Measurements from ENCODE around the gene FERD3L. TPM values are rescaled to one million over a fixed set of nuclear protein-coding genes. Genes with fewer than 3 reads are reported as not detected.

The FERD3L gene
- total RNA-seq, 1 experiment from 2014 or later = not detected

DNA sequence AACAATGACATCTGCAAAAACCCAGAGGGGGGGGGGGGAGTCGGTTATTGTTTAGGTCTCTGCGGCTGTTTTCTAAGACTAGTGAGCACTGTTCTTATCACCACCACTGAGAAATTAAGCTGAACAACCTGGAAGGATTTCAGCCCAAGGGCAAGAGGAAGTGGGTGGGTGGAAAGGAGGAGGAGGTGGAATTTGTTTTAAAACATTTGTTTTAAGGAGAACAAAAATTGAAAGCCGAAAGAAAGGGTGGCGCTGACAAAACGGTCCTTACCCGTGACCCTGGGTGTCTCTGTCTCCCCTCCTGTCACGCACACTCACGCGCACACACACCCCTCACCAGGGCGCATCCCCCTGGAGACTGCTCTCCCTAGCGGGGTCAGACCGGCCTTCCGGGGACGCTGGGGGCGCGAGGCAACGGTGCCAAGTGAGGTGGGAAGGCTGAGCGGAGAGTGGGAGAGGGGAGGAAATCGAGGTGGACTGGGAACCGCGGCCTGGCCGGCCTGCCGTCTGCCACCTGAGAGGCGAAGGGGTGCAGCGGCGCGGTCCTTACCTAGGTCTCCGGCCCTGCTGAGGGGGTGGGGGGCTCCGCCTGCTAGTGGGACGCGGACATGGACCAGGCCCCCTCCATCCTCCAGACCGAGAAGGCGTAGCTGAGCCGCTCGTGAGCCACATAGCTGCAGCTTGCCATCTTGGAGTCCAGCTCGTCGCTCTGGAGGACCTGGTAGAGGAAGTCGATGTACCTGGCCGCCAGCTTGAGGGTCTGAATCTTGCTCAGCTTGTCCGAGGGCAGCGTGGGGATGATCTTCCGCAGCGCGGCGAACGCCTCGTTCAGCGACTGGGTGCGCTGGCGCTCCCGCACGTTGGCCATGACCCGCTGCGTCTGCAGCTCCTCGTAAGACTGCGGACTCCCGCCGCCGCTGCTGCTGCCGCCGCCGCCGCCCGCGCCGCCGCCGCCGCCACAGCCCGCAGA lies 28.8 kb downstream of the FERD3L start:
- Mint-ChIP-seq H3K36me3 (no peaks in the 10 kb centered on the region), H3K27ac (no peak overlapping the region), H3K4me1 (peaks cover 42% of the 10 kb centered on the region), H3K27me3 (ENCODE audit: low read depth) (peaks cover 95% of the 10 kb centered on the region), H3K4me3 (peak overlapping the region; percentile 66), H3K9me3 (no peaks in the 10 kb centered on the region)
- CTCF ChIA-PET = interaction anchor here (0.6 to 1.2 kb wide), 4 partner anchors 9 to 764 kb away, joined by 3 to 5 read pairs (median 4); no protein-coding TSS in a partner anchor
- DNase-seq (ENCODE audit: low spot score) = peak; percentile 50
- peak; percentile 16 for ATAC-seq
- TF ChIP-seq, protein P1, sequence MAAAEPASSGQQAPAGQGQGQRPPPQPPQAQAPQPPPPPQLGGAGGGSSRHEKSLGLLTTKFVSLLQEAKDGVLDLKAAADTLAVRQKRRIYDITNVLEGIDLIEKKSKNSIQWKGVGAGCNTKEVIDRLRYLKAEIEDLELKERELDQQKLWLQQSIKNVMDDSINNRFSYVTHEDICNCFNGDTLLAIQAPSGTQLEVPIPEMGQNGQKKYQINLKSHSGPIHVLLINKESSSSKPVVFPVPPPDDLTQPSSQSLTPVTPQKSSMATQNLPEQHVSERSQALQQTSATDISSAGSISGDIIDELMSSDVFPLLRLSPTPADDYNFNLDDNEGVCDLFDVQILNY (CRISPR knock-in tag; IDR thresholded peaks at IDR 0.05) = 0 out of 2 replicates have a peak, but pooled peaks have one; percentile 33
- no peak for TF ChIP-seq GTF2I (CRISPR knock-in tag; conservative IDR thresholded peaks at IDR 0.05)
- POLR2A ChIA-PET = interaction anchor here (1.4 kb wide), 1 partner anchor 9 kb away, joined by 6 read pairs; no protein-coding TSS in a partner anchor

DNA sequence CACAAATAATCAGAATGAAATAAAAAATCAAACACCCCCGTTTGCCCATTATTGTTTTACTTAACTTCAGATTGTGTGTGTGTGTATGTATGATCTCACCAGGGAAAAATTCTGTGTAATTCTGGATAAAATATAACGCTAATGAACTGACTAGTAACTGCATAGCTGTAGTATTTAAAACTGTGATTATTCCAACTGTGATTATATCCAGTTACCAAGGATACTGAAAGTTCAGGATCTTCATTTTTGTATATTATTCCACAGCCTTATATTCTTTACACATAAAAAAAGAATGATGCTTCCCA lies 30.7 kb downstream of the FERD3L start:
- ATAC-seq (no peak), DNase-seq (ENCODE audit: low spot score) (no peak)
- peaks cover 50% of the 10 kb centered on the region for H3K4me1 Mint-ChIP-seq
- ChIA-PET CTCF (no interaction called here), POLR2A (no interaction called here)
- no peak overlapping the region for H3K4me3 Mint-ChIP-seq
- H3K27ac Mint-ChIP-seq = no peak overlapping the region
- peaks cover 95% of the 10 kb centered on the region for H3K27me3 Mint-ChIP-seq (ENCODE audit: low read depth)
- no peaks in the 10 kb centered on the region for H3K9me3 Mint-ChIP-seq
- no peaks in the 10 kb centered on the region for H3K36me3 Mint-ChIP-seq
- TF ChIP-seq, protein P2, sequence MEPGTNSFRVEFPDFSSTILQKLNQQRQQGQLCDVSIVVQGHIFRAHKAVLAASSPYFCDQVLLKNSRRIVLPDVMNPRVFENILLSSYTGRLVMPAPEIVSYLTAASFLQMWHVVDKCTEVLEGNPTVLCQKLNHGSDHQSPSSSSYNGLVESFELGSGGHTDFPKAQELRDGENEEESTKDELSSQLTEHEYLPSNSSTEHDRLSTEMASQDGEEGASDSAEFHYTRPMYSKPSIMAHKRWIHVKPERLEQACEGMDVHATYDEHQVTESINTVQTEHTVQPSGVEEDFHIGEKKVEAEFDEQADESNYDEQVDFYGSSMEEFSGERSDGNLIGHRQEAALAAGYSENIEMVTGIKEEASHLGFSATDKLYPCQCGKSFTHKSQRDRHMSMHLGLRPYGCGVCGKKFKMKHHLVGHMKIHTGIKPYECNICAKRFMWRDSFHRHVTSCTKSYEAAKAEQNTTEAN (CRISPR knock-in tag; IDR thresholded peaks at IDR 0.05) = no peak
- TF ChIP-seq, protein P3, sequence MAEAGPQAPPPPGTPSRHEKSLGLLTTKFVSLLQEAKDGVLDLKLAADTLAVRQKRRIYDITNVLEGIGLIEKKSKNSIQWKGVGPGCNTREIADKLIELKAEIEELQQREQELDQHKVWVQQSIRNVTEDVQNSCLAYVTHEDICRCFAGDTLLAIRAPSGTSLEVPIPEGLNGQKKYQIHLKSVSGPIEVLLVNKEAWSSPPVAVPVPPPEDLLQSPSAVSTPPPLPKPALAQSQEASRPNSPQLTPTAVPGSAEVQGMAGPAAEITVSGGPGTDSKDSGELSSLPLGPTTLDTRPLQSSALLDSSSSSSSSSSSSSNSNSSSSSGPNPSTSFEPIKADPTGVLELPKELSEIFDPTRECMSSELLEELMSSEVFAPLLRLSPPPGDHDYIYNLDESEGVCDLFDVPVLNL (CRISPR knock-in tag; IDR thresholded peaks at IDR 0.05; ENCODE audit: borderline replicate concordance, low read depth) = no peak
- no peak for TF ChIP-seq FOXJ3 (CRISPR knock-in tag; IDR thresholded peaks at IDR 0.05; ENCODE audit: borderline replicate concordance)
- no peak for TF ChIP-seq ZBTB21 (CRISPR knock-in tag; IDR thresholded peaks at IDR 0.05; ENCODE audit: borderline replicate concordance)
- TF ChIP-seq SMAD4 (CRISPR knock-in tag; IDR thresholded peaks at IDR 0.05) = no peak
- no peak for TF ChIP-seq NFE2L1 (CRISPR knock-in tag; IDR thresholded peaks at IDR 0.05)
- TF ChIP-seq, protein P4, sequence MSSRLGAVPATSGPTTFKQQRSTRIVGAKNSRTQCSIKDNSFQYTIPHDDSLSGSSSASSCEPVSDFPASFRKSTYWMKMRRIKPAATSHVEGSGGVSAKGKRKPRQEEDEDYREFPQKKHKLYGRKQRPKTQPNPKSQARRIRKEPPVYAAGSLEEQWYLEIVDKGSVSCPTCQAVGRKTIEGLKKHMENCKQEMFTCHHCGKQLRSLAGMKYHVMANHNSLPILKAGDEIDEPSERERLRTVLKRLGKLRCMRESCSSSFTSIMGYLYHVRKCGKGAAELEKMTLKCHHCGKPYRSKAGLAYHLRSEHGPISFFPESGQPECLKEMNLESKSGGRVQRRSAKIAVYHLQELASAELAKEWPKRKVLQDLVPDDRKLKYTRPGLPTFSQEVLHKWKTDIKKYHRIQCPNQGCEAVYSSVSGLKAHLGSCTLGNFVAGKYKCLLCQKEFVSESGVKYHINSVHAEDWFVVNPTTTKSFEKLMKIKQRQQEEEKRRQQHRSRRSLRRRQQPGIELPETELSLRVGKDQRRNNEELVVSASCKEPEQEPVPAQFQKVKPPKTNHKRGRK (CRISPR knock-in tag; IDR thresholded peaks at IDR 0.05; ENCODE audit: borderline replicate concordance) = no peak
- no peak for TF ChIP-seq RORB (CRISPR knock-in tag; IDR thresholded peaks at IDR 0.05)
- TF ChIP-seq ZNF317 (CRISPR knock-in tag; IDR thresholded peaks at IDR 0.05; ENCODE audit: borderline replicate concordance, low read depth) = no peak
- no peak for TF ChIP-seq ETV6 (CRISPR knock-in tag; IDR thresholded peaks at IDR 0.05)

DNA sequence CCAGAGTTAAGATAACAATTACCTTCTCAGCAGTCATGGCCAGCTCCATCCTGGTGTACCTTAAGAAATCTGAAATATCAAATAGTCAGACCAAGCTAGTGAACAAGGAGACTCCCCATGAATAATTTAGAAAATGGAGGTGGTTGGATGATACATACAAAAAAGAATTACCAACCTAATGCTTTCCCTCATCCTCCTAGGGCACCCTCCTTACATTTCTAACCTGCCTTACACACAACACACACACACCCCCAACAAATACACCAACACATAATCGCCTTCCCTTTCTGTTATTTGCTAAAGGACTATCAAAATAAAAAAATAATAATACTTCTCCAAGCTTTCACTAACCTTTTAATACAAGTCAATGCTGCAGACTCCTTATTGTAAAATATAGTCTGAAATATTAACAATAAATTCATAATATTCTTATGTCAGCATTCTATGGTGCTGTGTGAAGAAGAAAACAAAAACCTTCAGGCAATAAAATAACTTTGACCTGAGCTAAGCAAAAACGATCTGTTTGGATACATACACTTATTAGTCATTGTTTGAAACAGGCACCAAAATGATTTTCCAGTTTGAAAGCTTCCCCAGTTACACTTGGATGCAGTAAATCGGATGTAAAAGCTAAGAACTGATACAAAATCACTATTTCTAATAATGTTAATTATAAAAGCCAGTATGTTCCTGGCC lies 31.2 kb downstream of the FERD3L start:
- DNase-seq (ENCODE audit: low spot score) = no peak
- Mint-ChIP-seq H3K9me3 (no peaks in the 10 kb centered on the region), H3K4me3 (no peak overlapping the region), H3K36me3 (no peaks in the 10 kb centered on the region), H3K27me3 (ENCODE audit: low read depth) (peaks cover 95% of the 10 kb centered on the region), H3K4me1 (peaks cover 50% of the 10 kb centered on the region), H3K27ac (no peak overlapping the region)
- POLR2A ChIA-PET = no interaction called here
- CTCF ChIA-PET = no interaction called here
- no peak for ATAC-seq
- TF ChIP-seq, protein P5, sequence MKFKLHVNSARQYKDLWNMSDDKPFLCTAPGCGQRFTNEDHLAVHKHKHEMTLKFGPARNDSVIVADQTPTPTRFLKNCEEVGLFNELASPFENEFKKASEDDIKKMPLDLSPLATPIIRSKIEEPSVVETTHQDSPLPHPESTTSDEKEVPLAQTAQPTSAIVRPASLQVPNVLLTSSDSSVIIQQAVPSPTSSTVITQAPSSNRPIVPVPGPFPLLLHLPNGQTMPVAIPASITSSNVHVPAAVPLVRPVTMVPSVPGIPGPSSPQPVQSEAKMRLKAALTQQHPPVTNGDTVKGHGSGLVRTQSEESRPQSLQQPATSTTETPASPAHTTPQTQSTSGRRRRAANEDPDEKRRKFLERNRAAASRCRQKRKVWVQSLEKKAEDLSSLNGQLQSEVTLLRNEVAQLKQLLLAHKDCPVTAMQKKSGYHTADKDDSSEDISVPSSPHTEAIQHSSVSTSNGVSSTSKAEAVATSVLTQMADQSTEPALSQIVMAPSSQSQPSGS (CRISPR knock-in tag; IDR thresholded peaks at IDR 0.05; ENCODE audit: borderline replicate concordance, low read depth) = no peak
- TF ChIP-seq, protein P6, sequence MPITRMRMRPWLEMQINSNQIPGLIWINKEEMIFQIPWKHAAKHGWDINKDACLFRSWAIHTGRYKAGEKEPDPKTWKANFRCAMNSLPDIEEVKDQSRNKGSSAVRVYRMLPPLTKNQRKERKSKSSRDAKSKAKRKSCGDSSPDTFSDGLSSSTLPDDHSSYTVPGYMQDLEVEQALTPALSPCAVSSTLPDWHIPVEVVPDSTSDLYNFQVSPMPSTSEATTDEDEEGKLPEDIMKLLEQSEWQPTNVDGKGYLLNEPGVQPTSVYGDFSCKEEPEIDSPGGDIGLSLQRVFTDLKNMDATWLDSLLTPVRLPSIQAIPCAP (CRISPR knock-in tag; IDR thresholded peaks at IDR 0.05) = no peak
- TF ChIP-seq KAT7 (CRISPR knock-in tag; IDR thresholded peaks at IDR 0.05; ENCODE audit: borderline replicate concordance) (no peak), ZNF138 (CRISPR knock-in tag; conservative IDR thresholded peaks at IDR 0.05) (no peak), ZNF396 (CRISPR knock-in tag; IDR thresholded peaks at IDR 0.05; ENCODE audit: borderline replicate concordance) (no peak)
- TF ChIP-seq, protein P7, sequence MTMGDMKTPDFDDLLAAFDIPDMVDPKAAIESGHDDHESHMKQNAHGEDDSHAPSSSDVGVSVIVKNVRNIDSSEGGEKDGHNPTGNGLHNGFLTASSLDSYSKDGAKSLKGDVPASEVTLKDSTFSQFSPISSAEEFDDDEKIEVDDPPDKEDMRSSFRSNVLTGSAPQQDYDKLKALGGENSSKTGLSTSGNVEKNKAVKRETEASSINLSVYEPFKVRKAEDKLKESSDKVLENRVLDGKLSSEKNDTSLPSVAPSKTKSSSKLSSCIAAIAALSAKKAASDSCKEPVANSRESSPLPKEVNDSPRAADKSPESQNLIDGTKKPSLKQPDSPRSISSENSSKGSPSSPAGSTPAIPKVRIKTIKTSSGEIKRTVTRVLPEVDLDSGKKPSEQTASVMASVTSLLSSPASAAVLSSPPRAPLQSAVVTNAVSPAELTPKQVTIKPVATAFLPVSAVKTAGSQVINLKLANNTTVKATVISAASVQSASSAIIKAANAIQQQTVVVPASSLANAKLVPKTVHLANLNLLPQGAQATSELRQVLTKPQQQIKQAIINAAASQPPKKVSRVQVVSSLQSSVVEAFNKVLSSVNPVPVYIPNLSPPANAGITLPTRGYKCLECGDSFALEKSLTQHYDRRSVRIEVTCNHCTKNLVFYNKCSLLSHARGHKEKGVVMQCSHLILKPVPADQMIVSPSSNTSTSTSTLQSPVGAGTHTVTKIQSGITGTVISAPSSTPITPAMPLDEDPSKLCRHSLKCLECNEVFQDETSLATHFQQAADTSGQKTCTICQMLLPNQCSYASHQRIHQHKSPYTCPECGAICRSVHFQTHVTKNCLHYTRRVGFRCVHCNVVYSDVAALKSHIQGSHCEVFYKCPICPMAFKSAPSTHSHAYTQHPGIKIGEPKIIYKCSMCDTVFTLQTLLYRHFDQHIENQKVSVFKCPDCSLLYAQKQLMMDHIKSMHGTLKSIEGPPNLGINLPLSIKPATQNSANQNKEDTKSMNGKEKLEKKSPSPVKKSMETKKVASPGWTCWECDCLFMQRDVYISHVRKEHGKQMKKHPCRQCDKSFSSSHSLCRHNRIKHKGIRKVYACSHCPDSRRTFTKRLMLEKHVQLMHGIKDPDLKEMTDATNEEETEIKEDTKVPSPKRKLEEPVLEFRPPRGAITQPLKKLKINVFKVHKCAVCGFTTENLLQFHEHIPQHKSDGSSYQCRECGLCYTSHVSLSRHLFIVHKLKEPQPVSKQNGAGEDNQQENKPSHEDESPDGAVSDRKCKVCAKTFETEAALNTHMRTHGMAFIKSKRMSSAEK (CRISPR knock-in tag; IDR thresholded peaks at IDR 0.05; ENCODE audit: borderline replicate concordance) = no peak

All from WTC11 (cell line).